Right hindlimb (tissue), 1 donor: ENCODE measurements around the gene HSF2BP.
A peak's percentile ranks its signal among the peaks of the same experiment; 100 is the strongest.

Experiments used
- DNase-seq: peaks from one replicate; pipeline ENCODE4 v3.0.0-alpha.2; 2018

The HSF2BP gene

GRCh38 chr21:43648171-43648570 lies 11.1 kb downstream of the HSF2BP start:
- no peak for DNase-seq

- DNase-seq, result peak; percentile 89
Observed at GRCh38 chr21:43646550-43647260, 12.6 kb downstream of the HSF2BP start.

GRCh38 chr21:43645976-43646375 lies 13.3 kb downstream of the HSF2BP start:
- no peak for DNase-seq

GRCh38 chr21:43645136-43645891 lies 14.0 kb downstream of the HSF2BP start:
- DNase-seq, result peak; percentile 78

GRCh38 chr21:43644609-43645008 lies 14.7 kb downstream of the HSF2BP start:
- no peak for DNase-seq

- no peak for DNase-seq
Observed at GRCh38 chr21:43644071-43644470, 15.2 kb downstream of the HSF2BP start.

- DNase-seq, result no peak
Observed at GRCh38 chr21:43643193-43643592, 16.1 kb downstream of the HSF2BP start.

- DNase-seq, result no peak
Observed at GRCh38 chr21:43640400-43640799, 18.9 kb downstream of the HSF2BP start.

- no peak for DNase-seq
Observed at GRCh38 chr21:43639470-43640353, 19.6 kb downstream of the HSF2BP start.

GRCh38 chr21:43637530-43638158 lies 21.6 kb downstream of the HSF2BP start:
- no peak for DNase-seq

- no peak for DNase-seq
Observed at GRCh38 chr21:43635436-43635835, 23.9 kb downstream of the HSF2BP start.

GRCh38 chr21:43634618-43635017 lies 24.7 kb downstream of the HSF2BP start:
- DNase-seq, result no peak

GRCh38 chr21:43632373-43632905 lies 26.8 kb downstream of the HSF2BP start:
- DNase-seq, result no peak

- no peak for DNase-seq
Observed at GRCh38 chr21:43631411-43632107, 27.7 kb downstream of the HSF2BP start.

GRCh38 chr21:43627527-43627926 lies 31.8 kb downstream of the HSF2BP start:
- no peak for DNase-seq

- DNase-seq, result no peak
Observed at GRCh38 chr21:43626390-43626789, 32.9 kb downstream of the HSF2BP start.

GRCh38 chr21:43624339-43624738 lies 34.9 kb downstream of the HSF2BP start:
- no peak for DNase-seq

- DNase-seq, result no peak
Observed at GRCh38 chr21:43623588-43623987, 35.7 kb downstream of the HSF2BP start.

- no peak for DNase-seq
Observed at GRCh38 chr21:43622796-43623195, 36.5 kb downstream of the HSF2BP start.

- DNase-seq, result no peak
Observed at GRCh38 chr21:43619856-43620255, 39.4 kb downstream of the HSF2BP start.

GRCh38 chr21:43619344-43619743 lies 39.9 kb downstream of the HSF2BP start:
- no peak for DNase-seq

GRCh38 chr21:43618940-43619339 lies 40.3 kb downstream of the HSF2BP start:
- DNase-seq, result no peak
